ENCODE data around the gene NEGR1.

NEGR1 gene

DNA sequence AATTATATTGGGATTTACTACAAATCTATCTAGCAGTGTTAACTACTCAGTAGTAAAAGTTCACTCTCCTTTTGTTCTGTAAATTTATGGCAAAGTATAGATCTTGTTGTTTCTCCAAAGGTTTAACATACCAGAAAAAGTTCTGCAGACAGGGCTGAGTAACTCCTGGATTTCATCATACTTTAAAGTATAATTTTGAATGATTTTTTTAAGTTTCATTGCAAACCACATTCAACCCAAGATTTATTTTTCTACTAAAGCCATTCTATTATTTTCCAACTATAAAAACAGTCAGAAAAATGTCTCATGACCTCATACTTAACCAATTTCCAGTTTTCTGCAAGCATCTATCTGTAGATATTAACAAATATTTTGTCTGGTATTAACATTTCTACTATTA lies 615.7 kb downstream of the NEGR1 start:
- no peak for DNase-seq

DNA sequence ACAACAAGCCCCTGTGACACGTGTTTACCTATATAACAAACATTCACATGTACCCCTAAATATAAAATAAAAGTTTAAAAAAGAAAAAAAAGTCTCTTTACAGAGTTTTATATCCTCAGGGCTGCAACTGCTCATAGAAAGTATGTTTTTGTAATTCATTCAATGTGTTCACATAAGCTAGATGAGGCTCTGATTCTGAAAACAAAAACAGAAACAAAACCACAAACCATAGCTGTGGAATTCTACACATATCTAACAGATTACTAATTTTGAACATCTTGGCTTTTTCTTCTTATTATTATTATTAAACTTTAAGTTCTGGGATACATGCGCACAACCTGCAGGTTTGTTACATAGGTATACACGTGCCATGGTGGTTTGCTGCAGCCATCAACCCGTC lies 621.9 kb downstream of the NEGR1 start:
- DNase-seq: no peak

- no peak for DNase-seq
Measured at GRCh38 chr1:71657891-71658679, 624.3 kb downstream of the NEGR1 start.

DNA sequence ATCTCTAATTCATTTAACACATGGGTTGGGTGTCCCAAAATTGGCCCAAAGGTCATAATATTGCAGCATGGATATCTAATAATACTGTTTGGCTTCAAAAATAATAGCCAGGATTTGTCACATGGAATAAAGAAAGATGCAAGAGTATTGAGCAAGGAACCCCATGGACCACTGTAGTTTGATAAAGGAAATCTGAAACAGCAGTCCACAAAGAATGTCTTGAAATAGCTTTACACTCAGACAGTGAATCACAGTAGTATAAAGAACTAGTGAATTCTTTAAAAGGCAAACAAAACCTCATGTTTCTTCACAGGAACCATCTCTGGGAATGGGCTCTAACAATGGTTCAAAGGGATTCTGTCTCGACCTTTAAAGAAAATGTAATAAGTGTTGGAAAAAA lies 625.4 kb downstream of the NEGR1 start:
- no peak for DNase-seq

DNA sequence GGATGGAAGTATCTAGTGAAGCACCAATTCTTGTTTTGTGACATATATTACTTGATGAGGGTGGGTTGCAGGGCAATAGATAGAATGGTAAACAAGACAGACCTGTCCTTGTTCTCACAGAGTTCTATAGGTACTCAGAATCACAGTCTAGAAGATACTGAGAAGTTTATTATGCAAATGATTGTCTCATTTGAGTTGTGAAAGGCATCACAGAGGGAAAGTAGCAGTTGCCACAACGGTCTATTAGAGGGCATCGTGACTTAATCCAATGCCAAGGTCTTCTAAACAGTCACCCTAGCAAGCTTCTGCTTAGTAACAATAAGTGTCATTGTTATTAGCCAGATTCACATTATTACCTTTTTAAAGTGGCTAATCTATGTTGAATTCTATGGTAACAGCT lies 626.7 kb downstream of the NEGR1 start:
- DNase-seq: no peak

DNA sequence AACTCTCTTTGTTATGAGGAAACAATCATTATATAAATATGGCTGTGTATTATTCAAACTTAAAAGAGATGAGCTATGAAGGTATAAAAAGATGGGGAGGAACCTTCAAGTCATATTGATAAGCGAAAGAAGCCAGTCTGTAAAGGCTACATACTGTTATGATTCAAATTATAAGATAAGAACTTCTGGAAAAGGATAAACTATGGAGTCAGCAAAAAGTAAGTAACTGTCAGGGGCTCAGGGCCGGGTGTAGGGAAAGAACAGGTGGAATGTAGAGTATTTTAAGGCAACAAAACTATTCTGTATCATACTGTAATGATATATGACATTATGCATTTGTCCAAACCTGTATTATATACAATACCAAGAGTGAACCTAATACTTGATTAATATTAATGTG lies 628.4 kb downstream of the NEGR1 start:
- DNase-seq: no peak

DNA sequence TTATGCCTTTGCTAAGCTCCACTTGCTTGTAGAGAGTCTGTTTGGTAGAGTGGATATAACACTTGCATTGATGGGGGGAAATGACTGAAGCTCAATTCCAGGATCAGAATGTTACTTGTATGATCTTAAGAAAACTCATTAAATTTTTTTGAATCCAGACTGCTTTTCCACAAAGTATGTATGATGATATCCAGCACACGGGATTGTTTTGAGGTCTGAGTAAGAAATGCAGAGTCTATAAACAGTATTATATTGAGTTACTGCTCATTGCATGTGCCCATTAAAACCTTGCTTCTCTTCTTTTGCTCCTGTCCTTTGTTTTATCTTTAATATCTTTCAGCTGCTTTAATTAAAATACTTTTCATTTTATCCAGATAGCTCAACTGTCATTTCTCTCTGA lies 631.1 kb downstream of the NEGR1 start:
- no peak for DNase-seq

DNA sequence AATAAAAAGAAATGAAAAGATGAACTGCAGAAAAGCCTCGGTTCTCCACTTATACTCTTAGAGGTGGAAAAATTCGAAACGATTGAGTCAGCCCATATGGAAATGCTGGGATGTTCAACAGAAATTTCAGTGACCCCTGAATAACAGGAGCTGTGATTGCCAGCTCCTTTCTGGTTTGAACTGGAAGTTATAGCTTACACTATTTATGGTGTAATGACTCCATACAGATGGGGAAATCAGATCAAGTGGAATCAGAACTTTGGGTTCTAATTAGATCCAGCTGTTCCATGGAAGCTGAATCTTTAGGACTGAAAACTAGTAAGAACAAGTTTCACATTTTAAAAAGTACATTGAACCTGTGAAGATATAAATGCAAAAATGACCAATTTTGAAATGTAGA lies 632.2 kb downstream of the NEGR1 start:
- no peak for DNase-seq

- DNase-seq: no peak
Measured at GRCh38 chr1:71649608-71650007, 632.7 kb downstream of the NEGR1 start.

- no peak for DNase-seq
Measured at GRCh38 chr1:71647513-71648300, 634.6 kb downstream of the NEGR1 start.

DNA sequence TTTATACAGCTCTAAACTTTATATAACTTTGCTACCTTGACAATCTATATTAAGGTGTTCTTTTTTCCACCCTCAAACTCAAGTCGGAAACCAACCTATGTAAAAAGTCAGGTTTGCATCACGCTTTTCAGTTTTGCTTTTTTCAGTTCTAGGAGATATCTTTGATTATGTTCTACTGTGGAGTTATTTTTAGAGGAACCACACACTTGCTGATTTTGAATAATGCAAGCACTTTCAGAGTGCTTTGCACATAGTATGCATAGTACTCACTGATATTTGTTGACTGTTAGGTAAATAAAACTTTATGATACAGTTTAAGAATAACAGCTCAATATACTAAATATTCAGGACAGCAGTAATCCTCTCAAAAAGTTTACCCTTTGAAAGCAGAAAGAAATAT lies 637.3 kb downstream of the NEGR1 start:
- no peak for DNase-seq

DNA sequence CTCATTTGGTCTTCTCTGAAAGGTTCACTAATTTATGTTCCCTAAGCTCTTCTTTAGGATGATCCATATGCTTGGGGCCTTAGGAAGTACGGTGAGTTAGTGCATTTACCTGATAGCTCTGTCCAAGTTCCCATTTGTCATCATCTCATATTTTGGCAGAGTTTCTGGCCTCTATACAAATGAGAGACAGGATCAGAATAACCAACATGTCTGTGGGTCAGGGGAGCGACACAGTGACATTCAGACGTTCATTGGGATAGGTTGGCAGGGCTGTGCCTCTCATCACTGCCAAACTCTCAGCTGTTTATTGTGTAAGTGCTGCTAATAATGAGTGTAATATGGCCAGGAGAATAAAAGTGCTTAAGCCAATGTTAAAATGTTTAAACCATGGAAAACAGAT lies 640.4 kb downstream of the NEGR1 start:
- no peak for DNase-seq

- DNase-seq: no peak
Measured at GRCh38 chr1:71640998-71641397, 641.3 kb downstream of the NEGR1 start.

DNA sequence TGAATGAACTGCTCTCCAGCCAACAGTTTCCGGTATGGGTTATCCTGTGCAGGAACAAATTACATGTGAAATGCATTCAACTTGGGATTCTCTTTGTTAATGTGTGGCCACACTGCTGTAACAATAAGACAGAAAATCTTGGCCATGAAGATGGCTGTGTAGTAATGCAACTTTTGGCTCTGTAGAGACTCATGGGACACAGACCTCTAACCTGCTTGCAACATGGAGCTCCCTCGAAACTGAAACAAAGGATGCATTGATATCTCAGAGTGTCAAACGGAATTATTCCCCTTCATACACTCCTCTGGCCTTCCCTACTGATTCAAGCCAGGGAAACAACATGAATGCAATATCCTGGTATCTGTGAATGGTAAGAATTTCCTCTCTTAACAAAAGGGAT lies 642.2 kb downstream of the NEGR1 start:
- DNase-seq: no peak

DNA sequence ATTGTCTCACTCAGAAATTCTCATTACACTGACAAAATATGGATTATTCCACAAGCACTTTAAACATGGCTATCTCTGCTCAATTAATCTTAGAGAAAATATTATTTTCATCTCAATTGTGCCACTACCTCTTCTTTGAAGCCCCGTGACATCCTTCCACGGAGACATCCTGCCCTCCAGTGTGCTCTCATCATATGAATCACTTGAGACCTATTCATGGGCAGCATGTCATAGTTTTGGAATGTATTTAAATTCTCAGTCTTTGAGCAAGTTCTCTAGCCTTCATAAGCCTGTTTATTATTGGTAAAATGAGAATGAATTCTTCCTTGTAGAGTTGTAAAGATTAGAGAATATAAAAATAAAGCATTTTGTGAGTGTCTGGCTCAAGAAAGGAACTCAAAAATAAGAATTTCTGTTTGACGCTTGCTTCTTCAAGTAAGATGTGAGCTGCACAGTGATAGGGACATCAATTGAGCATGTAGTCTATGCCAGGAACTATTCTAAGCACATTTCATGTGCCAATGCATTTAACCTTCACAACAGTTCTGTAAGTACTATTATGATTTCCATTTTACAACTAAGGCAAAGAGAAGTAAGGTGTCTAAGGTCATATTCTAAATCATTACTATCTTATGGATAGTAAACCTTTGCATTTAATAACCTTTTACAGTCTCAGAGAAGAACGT lies 644.1 kb downstream of the NEGR1 start:
- no peak for DNase-seq

- no peak for DNase-seq
Measured at GRCh38 chr1:71635568-71635967, 646.8 kb downstream of the NEGR1 start.

GRCh38 chr1:71634159-71634558 lies 648.2 kb downstream of the NEGR1 start:
- no peak for DNase-seq

GRCh38 chr1:71630073-71630472 lies 652.3 kb downstream of the NEGR1 start:
- no peak for DNase-seq

GRCh38 chr1:71625004-71625403 lies 657.3 kb downstream of the NEGR1 start:
- DNase-seq: no peak

DNA sequence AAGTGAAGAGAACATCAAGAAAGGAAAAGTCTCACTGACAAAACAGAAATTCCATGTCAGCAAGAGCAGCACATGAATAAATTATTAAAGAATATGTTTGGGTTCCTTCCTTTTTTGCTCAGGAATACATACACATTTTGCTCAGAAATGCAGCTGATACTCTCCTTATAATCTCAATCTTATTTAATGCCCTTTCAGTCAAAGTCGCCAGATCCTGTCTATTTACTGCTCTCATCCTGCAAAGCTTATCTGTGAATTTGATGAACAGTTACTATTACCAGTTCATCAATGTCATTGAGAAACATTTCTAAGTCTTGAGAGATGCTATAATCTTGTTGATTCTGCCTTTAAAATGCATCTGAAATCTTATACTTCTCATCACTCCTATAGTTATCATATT lies 658.5 kb downstream of the NEGR1 start:
- DNase-seq: no peak

DNA sequence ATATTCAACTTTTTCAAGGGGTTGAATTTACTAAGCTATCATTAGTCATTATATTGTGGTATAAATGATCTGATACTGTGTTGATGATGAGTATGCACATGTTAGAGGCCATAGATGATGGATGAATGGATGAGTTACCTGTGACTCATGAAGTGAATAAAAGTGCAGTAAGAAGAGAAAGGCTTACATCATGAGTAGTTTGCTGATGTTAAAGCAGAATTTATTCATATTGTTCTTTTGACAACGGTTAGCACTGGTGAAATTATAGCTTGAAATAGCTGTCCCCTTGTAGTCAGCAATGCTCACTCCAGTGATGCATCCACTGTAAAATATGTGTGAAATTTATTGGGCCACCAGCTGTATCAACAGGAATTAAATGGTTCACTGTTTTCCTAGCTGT lies 660.6 kb downstream of the NEGR1 start:
- DNase-seq: no peak

- no peak for DNase-seq
Measured at GRCh38 chr1:71618766-71619530, 663.4 kb downstream of the NEGR1 start.

DNA sequence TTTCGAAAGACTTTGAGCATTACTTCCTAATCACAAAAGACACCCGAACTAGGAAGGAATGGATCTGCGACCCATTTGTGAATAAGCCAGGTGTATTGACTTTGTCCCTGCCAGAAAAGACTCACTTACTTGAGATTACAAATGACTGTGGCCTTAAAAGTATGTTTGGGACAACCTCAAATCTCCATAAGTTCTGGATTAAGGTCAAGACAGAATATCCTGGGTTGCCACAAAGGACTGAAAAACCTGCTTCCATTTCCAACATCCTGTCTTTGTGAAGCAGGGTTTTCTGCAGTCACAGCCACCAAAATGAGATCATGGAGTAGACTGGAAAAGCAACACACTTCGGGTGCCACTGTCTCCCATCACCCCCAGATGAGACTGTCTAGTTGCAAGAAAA lies 664.1 kb downstream of the NEGR1 start:
- no peak for DNase-seq
